ENCODE data around the gene EPB41. TPM values are rescaled to one million over a fixed set of nuclear protein-coding genes. Genes with fewer than 3 reads are reported as not detected.

EPB41 gene
- total RNA-seq, 5 donors from 2014 or later (not counting 1 experiment from before 2014, with no cell fraction given), result 199 to 257 (median 241) TPM

GRCh38 chr1:28902738-28903137, 11.6 kb upstream of the EPB41 start:
- no peaks in the 10 kb centered on the region for H3K27me3 ChIP-seq (replicated peaks in 1 of 2; ENCODE audit: control insufficient read depth in 2 of 2, extremely low read depth in 1 of 2, insufficient read depth in 2 of 2, low read length in 1 of 2)
- H3K9me3 ChIP-seq, result no peaks in the 10 kb centered on the region
- no peaks in the 10 kb centered on the region for H3K27me3 Mint-ChIP-seq
- peaks cover 13% of the 10 kb centered on the region for H3K36me3 Mint-ChIP-seq
- no peaks in the 10 kb centered on the region for H3K36me3 ChIP-seq (ENCODE audit: control insufficient read depth in 2 of 2, extremely low read depth in 1 of 2, insufficient read depth in 1 of 2, low read length in 1 of 2)
- peaks cover 0 to 4% (median 0%) of the 10 kb centered on the region in 3 donors for H3K9me3 Mint-ChIP-seq
- no peak overlapping the region for H3K4me3 Mint-ChIP-seq
- H3K4me1 Mint-ChIP-seq, result peaks cover 19 to 29% (median 28%) of the 10 kb centered on the region in 3 donors
- no peak for DNase-seq
- peaks cover 3 to 9% of the 10 kb centered on the region in 2 experiments for H3K4me1 ChIP-seq (ENCODE audit: control insufficient read depth in 1 of 2, extremely low read depth in 1 of 2, insufficient read depth in 2 of 2, low read length in 2 of 2)
- no peak overlapping the region for H3K4me3 ChIP-seq (ENCODE audit: control insufficient read depth in 1 of 2, extremely low read depth in 1 of 2, low read length in 1 of 2)
- H3K27ac Mint-ChIP-seq, result no peak overlapping the region
- ATAC-seq (replicated peaks in 1 of 4), result no peak
- WGBS (ENCODE audit: insufficient coverage), result no CpG with 5 or more reads among the region's 2 CpGs
- CTCF ChIA-PET, result interaction anchor here in 1 of 2 donors (0.6 kb wide), 1 partner anchor 65 kb away, joined by 3 read pairs; no protein-coding TSS in a partner anchor
- POLR2A ChIA-PET, result interaction anchor here (0.6 to 0.9 kb wide), 3 partner anchors 11 to 56 kb away, joined by 5 to 7 read pairs (median 6); partner anchors contain the start of gene EPB41 (in 1 of the 2)
- H3K27ac ChIP-seq (ENCODE audit: low read length), result no peak overlapping the region

- Mint-ChIP-seq H3K27ac (no peak overlapping the region), H3K36me3 (peaks cover 10% of the 10 kb centered on the region), H3K4me1 (peaks cover 0 to 7% (median 0%) of the 10 kb centered on the region in 3 donors), H3K27me3 (no peaks in the 10 kb centered on the region), H3K4me3 (no peak overlapping the region), H3K9me3 (peaks cover 0 to 4% (median 0%) of the 10 kb centered on the region in 3 donors)
- Histone ChIP-seq H3K27me3 (replicated peaks in 1 of 2; ENCODE audit: control insufficient read depth in 2 of 2, extremely low read depth in 1 of 2, insufficient read depth in 2 of 2, low read length in 1 of 2) (no peaks in the 10 kb centered on the region), H3K4me3 (ENCODE audit: control insufficient read depth in 1 of 2, extremely low read depth in 1 of 2, low read length in 1 of 2) (no peak overlapping the region), H3K4me1 (ENCODE audit: control insufficient read depth in 1 of 2, extremely low read depth in 1 of 2, insufficient read depth in 2 of 2, low read length in 2 of 2) (no peaks in the 10 kb centered on the region), H3K36me3 (ENCODE audit: control insufficient read depth in 2 of 2, extremely low read depth in 1 of 2, insufficient read depth in 1 of 2, low read length in 1 of 2) (no peaks in the 10 kb centered on the region), H3K9me3 (no peaks in the 10 kb centered on the region), H3K27ac (ENCODE audit: low read length) (no peak overlapping the region)
- DNase-seq, result no peak
- 100% methylated on average over 4 of the region's 8 CpGs for WGBS (ENCODE audit: insufficient coverage)
- ATAC-seq (replicated peaks in 1 of 4), result no peak
- ChIA-PET POLR2A (no interaction called here), CTCF (interaction anchor here in 1 of 2 donors (0.6 to 1.3 kb wide), 2 partner anchors 8 to 1514 kb away, joined by 3 read pairs; partner anchors contain the start of genes EPB41 and GPR3)
Measured at GRCh38 chr1:28905921-28906666, 8.3 kb upstream of the EPB41 start.

- ATAC-seq (replicated peaks in 1 of 4), result no peak
- H3K36me3 ChIP-seq (ENCODE audit: control insufficient read depth in 2 of 2, extremely low read depth in 1 of 2, insufficient read depth in 1 of 2, low read length in 1 of 2), result no peaks in the 10 kb centered on the region
- H3K9me3 ChIP-seq, result no peaks in the 10 kb centered on the region
- ChIA-PET POLR2A (interaction anchor here in 1 of 2 donors (0.7 kb wide), 1 partner anchor 134 kb away, joined by 6 read pairs; no protein-coding TSS in a partner anchor), CTCF (interaction anchor here (0.7 to 1.0 kb wide), 3 partner anchors 102 to 1196 kb away, joined by 3 to 6 read pairs (median 6); no protein-coding TSS in a partner anchor)
- Mint-ChIP-seq H3K27ac (no peak overlapping the region), H3K27me3 (no peaks in the 10 kb centered on the region), H3K36me3 (peaks cover 3% of the 10 kb centered on the region), H3K9me3 (peaks cover 0 to 3% (median 0%) of the 10 kb centered on the region in 3 donors), H3K4me1 (peaks cover 8 to 9% (median 8%) of the 10 kb centered on the region in 3 donors), H3K4me3 (no peak overlapping the region)
- no CpG with 5 or more reads among the region's 2 CpGs for WGBS (ENCODE audit: insufficient coverage)
- no peaks in the 10 kb centered on the region for H3K27me3 ChIP-seq (replicated peaks in 1 of 2; ENCODE audit: control insufficient read depth in 2 of 2, extremely low read depth in 1 of 2, insufficient read depth in 2 of 2, low read length in 1 of 2)
- no peak overlapping the region for H3K27ac ChIP-seq (ENCODE audit: low read length)
- no peak for DNase-seq
- H3K4me1 ChIP-seq (ENCODE audit: control insufficient read depth in 1 of 2, extremely low read depth in 1 of 2, insufficient read depth in 2 of 2, low read length in 2 of 2), result peaks cover 7 to 9% of the 10 kb centered on the region in 2 experiments
- no peak overlapping the region for H3K4me3 ChIP-seq (ENCODE audit: control insufficient read depth in 1 of 2, extremely low read depth in 1 of 2, low read length in 1 of 2)
Measured at GRCh38 chr1:28909198-28909597, 5.2 kb upstream of the EPB41 start.

GRCh38 chr1:28910379-28911115, 3.8 kb upstream of the EPB41 start:
- no peaks in the 10 kb centered on the region for H3K36me3 ChIP-seq (ENCODE audit: control insufficient read depth in 2 of 2, extremely low read depth in 1 of 2, insufficient read depth in 1 of 2, low read length in 1 of 2)
- ATAC-seq (replicated peaks in 1 of 4), result no peak
- ChIA-PET CTCF (interaction anchor here in 1 of 2 donors (0.5 kb wide), 1 partner anchor 70 kb away, joined by 3 read pairs; no protein-coding TSS in a partner anchor), POLR2A (no interaction called here)
- DNase-seq, result no peak
- H3K36me3 Mint-ChIP-seq, result no peaks in the 10 kb centered on the region
- H3K4me1 Mint-ChIP-seq, result peaks cover 9 to 11% (median 9%) of the 10 kb centered on the region in 3 donors
- 100% methylated on average over 3 of the region's 7 CpGs for WGBS (ENCODE audit: insufficient coverage)
- no peaks in the 10 kb centered on the region for H3K27me3 Mint-ChIP-seq
- H3K4me3 Mint-ChIP-seq, result no peak overlapping the region
- H3K27ac Mint-ChIP-seq, result peak overlapping the region; percentile 4 to 50
- no peaks in the 10 kb centered on the region for H3K9me3 Mint-ChIP-seq
- H3K4me3 ChIP-seq (ENCODE audit: control insufficient read depth in 1 of 2, extremely low read depth in 1 of 2, low read length in 1 of 2), result no peak overlapping the region
- peaks cover 8 to 9% of the 10 kb centered on the region in 2 experiments for H3K4me1 ChIP-seq (ENCODE audit: control insufficient read depth in 1 of 2, extremely low read depth in 1 of 2, insufficient read depth in 2 of 2, low read length in 2 of 2)
- H3K27me3 ChIP-seq (replicated peaks in 1 of 2; ENCODE audit: control insufficient read depth in 2 of 2, extremely low read depth in 1 of 2, insufficient read depth in 2 of 2, low read length in 1 of 2), result no peaks in the 10 kb centered on the region
- no peaks in the 10 kb centered on the region for H3K9me3 ChIP-seq
- no peak overlapping the region for H3K27ac ChIP-seq (ENCODE audit: low read length)

- CTCF ChIA-PET, result interaction anchor here in 1 of 2 donors (0.8 to 1.5 kb wide), 3 partner anchors 8 to 29 kb away, joined by 3 to 7 read pairs (median 5); no protein-coding TSS in a partner anchor
- H3K4me1 ChIP-seq (ENCODE audit: control insufficient read depth in 1 of 2, extremely low read depth in 1 of 2, insufficient read depth in 2 of 2, low read length in 2 of 2), result peaks cover 26 to 34% of the 10 kb centered on the region in 2 experiments
- H3K9me3 ChIP-seq, result no peaks in the 10 kb centered on the region
- POLR2A ChIA-PET, result interaction anchor here in 1 of 2 donors (1.0 to 1.1 kb wide), 4 partner anchors 11 to 76 kb away, joined by 5 to 7 read pairs (median 6); no protein-coding TSS in a partner anchor
- peak overlapping the region; percentile 77 to 98 for H3K4me3 ChIP-seq (ENCODE audit: control insufficient read depth in 1 of 2, extremely low read depth in 1 of 2, low read length in 1 of 2)
- H3K27me3 ChIP-seq (replicated peaks in 1 of 2; ENCODE audit: control insufficient read depth in 2 of 2, extremely low read depth in 1 of 2, insufficient read depth in 2 of 2, low read length in 1 of 2), result no peaks in the 10 kb centered on the region
- ATAC-seq (replicated peaks in 1 of 4) (peak in 2 of 4 experiments; percentile 1 to 2), DNase-seq (no peak)
- Mint-ChIP-seq H3K9me3 (no peaks in the 10 kb centered on the region), H3K27ac (peak overlapping the region; percentile 92 to 94), H3K4me3 (peak overlapping the region; percentile 81 to 100 (median 96)), H3K4me1 (peaks cover 34 to 42% (median 41%) of the 10 kb centered on the region in 3 donors), H3K36me3 (peaks cover 3% of the 10 kb centered on the region), H3K27me3 (no peaks in the 10 kb centered on the region)
- H3K27ac ChIP-seq (ENCODE audit: low read length), result peak overlapping the region; percentile 64
- no peaks in the 10 kb centered on the region for H3K36me3 ChIP-seq (ENCODE audit: control insufficient read depth in 2 of 2, extremely low read depth in 1 of 2, insufficient read depth in 1 of 2, low read length in 1 of 2)
- 20% methylated on average over 5 of the region's 10 CpGs for WGBS (ENCODE audit: insufficient coverage)
Measured at GRCh38 chr1:28913786-28914227, 562 bp upstream of the EPB41 start.
